ENCODE measurements around the gene TMPRSS3.

Gene TMPRSS3

DNA sequence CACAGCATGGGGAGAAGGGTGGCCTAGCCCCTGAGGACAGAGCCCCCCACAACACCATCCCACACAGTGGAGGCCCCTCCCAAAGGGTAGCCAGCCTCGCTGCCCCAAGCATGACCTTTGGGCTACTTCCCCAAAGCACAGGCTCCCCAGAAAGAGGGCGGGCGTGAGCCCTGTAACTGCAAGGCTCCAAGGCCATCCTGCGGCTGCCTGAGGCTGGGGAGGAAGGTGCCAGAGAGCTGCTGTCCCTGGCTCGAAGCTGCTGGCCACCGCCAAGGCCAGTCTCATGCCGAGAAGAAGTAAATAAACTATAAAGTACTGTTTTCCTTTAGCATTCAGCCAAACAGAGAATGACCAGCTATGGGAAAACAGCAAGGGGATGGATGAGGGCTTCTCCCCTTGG lies 35.3 kb upstream of the TMPRSS3 start:
- TF ChIP-seq, protein P1, sequence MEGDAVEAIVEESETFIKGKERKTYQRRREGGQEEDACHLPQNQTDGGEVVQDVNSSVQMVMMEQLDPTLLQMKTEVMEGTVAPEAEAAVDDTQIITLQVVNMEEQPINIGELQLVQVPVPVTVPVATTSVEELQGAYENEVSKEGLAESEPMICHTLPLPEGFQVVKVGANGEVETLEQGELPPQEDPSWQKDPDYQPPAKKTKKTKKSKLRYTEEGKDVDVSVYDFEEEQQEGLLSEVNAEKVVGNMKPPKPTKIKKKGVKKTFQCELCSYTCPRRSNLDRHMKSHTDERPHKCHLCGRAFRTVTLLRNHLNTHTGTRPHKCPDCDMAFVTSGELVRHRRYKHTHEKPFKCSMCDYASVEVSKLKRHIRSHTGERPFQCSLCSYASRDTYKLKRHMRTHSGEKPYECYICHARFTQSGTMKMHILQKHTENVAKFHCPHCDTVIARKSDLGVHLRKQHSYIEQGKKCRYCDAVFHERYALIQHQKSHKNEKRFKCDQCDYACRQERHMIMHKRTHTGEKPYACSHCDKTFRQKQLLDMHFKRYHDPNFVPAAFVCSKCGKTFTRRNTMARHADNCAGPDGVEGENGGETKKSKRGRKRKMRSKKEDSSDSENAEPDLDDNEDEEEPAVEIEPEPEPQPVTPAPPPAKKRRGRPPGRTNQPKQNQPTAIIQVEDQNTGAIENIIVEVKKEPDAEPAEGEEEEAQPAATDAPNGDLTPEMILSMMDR (IDR thresholded peaks at IDR 0.05; ENCODE audit: insufficient read depth, low read length, poor library complexity, severe bottlenecking) = no peak
- TF ChIP-seq EZH2phosphoT487 (conservative IDR thresholded peaks at IDR 0.05; ENCODE audit: low read length) = no peak
- Histone ChIP-seq H3K36me3 (ENCODE audit: low read length) (no peaks in the 10 kb centered on the region), H3K4me2 (ENCODE audit: low read depth, low read length, poor library complexity, severe bottlenecking) (no peak overlapping the region), H3K4me3 (ENCODE audit: insufficient read depth, low read length, poor library complexity, severe bottlenecking) (no peak overlapping the region), H3K9ac (ENCODE audit: low read length) (no peak overlapping the region), H4K20me1 (ENCODE audit: low read depth, low read length) (no peaks in the 10 kb centered on the region), H3K27me3 (ENCODE audit: low read length) (no peaks in the 10 kb centered on the region), H3K9me2 (replicated peaks; ENCODE audit: insufficient read depth, low read length) (no peaks in the 10 kb centered on the region), H2AFZ (ENCODE audit: low read depth, low read length, severe bottlenecking) (no peak overlapping the region), H3K27ac (ENCODE audit: low read depth, low read length) (no peak overlapping the region), H3K79me2 (ENCODE audit: insufficient read depth, low read length) (no peaks in the 10 kb centered on the region), H3F3A (ENCODE audit: insufficient read depth) (no peaks in the 10 kb centered on the region), H3K9me3 (ENCODE audit: insufficient read depth, low read length) (peaks cover 5% of the 10 kb centered on the region; the same call in 1 of the 2 replicates)

DNA sequence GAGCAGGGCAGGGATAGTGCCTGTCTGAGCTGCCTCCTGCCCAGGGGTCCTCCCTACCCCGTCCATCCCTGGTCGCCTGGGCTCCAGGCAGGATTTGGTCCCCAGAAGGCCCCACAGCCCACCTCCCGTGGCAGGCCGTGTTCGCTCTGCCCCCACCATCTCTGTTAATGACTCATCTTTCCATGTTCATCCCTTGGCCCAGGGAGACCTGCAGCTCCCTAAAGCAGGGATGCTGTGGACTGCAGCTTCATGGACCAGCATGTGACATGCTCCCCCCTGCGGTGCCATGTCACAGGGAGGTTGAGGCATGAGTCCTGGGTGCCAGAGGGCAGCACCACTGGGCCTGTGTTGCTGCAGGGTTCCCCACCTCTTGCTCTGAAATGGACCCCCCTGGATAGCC lies 34.7 kb upstream of the TMPRSS3 start:
- Histone ChIP-seq H3K4me2 (ENCODE audit: low read depth, low read length, poor library complexity, severe bottlenecking) (no peak overlapping the region), H2AFZ (ENCODE audit: low read depth, low read length, severe bottlenecking) (no peak overlapping the region), H3K36me3 (ENCODE audit: low read length) (no peaks in the 10 kb centered on the region), H3K9me2 (replicated peaks; ENCODE audit: insufficient read depth, low read length) (no peaks in the 10 kb centered on the region), H3F3A (ENCODE audit: insufficient read depth) (no peaks in the 10 kb centered on the region), H3K9me3 (ENCODE audit: insufficient read depth, low read length) (peaks cover 5% of the 10 kb centered on the region; the same call in 1 of the 2 replicates), H3K79me2 (ENCODE audit: insufficient read depth, low read length) (no peaks in the 10 kb centered on the region), H3K27me3 (ENCODE audit: low read length) (no peaks in the 10 kb centered on the region), H3K27ac (ENCODE audit: low read depth, low read length) (no peak overlapping the region), H3K9ac (ENCODE audit: low read length) (no peak overlapping the region), H4K20me1 (ENCODE audit: low read depth, low read length) (no peaks in the 10 kb centered on the region), H3K4me3 (ENCODE audit: insufficient read depth, low read length, poor library complexity, severe bottlenecking) (no peak overlapping the region)
- TF ChIP-seq, protein P1 (IDR thresholded peaks at IDR 0.05; ENCODE audit: insufficient read depth, low read length, poor library complexity, severe bottlenecking) = no peak
- no peak for TF ChIP-seq EZH2phosphoT487 (conservative IDR thresholded peaks at IDR 0.05; ENCODE audit: low read length)

DNA sequence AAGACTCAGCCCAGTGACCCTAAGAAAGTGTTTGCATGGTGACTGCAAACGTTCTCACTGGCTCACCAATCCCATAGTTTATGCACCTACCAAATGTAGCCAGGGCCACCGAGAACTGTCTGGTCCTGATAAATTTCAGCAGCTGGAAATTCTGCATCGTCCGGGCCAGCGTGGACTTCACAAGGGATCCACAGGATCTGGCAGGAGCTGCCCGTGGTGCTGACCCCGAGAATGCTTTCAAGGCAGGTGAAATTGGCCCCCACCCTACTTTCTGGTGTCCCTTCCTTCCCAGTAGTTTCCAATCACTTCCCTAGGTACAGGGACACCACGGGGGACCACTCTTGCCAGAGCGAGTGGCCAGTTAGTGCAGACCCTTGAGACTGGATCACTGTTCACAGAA lies 34.0 kb upstream of the TMPRSS3 start:
- no peaks in the 10 kb centered on the region for H3K79me2 ChIP-seq (ENCODE audit: insufficient read depth, low read length)
- H3K27me3 ChIP-seq (ENCODE audit: low read length) = no peaks in the 10 kb centered on the region
- TF ChIP-seq, protein P1 (IDR thresholded peaks at IDR 0.05; ENCODE audit: insufficient read depth, low read length, poor library complexity, severe bottlenecking) = no peak
- no peak for TF ChIP-seq EZH2phosphoT487 (conservative IDR thresholded peaks at IDR 0.05; ENCODE audit: low read length)
- no peaks in the 10 kb centered on the region for H3K9me2 ChIP-seq (replicated peaks; ENCODE audit: insufficient read depth, low read length)
- H3K27ac ChIP-seq (ENCODE audit: low read depth, low read length) = no peak overlapping the region
- peaks cover 5% of the 10 kb centered on the region; the same call in 1 of the 2 replicates for H3K9me3 ChIP-seq (ENCODE audit: insufficient read depth, low read length)
- H2AFZ ChIP-seq (ENCODE audit: low read depth, low read length, severe bottlenecking) = no peak overlapping the region
- no peak overlapping the region for H3K4me2 ChIP-seq (ENCODE audit: low read depth, low read length, poor library complexity, severe bottlenecking)
- no peaks in the 10 kb centered on the region for H3K36me3 ChIP-seq (ENCODE audit: low read length)
- no peaks in the 10 kb centered on the region for H4K20me1 ChIP-seq (ENCODE audit: low read depth, low read length)
- no peaks in the 10 kb centered on the region for H3F3A ChIP-seq (ENCODE audit: insufficient read depth)
- H3K4me3 ChIP-seq (ENCODE audit: insufficient read depth, low read length, poor library complexity, severe bottlenecking) = no peak overlapping the region
- H3K9ac ChIP-seq (ENCODE audit: low read length) = no peak overlapping the region

Data from SU-DHL-6 (cell line).